ENCODE measurements around the gene SPCS3.

The SPCS3 gene

DNA sequence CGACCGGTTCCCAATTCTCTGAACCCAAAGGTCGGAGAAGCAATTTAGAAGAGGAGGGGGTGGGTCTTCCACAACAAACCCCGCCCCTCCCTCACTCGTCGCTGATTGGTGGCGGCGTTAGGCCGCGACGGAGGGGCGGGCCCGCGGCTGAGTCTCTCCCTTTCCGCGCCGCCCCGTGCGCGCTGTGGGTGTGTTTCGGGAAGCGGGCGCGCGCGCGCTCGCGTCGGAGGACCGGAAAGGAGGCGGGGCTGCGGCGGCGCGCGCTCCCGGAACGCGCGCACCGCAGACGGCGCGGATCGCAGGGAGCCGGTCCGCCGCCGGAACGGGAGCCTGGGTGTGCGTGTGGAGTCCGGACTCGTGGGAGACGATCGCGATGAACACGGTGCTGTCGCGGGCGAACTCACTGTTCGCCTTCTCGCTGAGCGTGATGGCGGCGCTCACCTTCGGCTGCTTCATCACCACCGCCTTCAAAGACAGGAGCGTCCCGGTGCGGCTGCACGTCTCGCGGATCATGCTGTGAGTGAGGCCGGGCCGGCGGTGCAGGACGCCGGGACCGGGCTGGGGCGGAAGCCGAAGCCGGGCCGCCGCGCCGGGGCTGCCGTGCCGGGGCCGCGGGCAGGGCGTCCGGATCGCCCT, at the start of gene SPCS3:
Gene SPCS3 (plus strand): TSS at position 263 of the 636 bp plus-strand sequence. CDS start 111 bp downstream, at position 374.
- in situ Hi-C loops (cut with MboI; ENCODE audit: low pct_unique_long_range_greater_than_20kb, low sequenced_read_pairs, unreplicated experiment) = no loop called here
- TF ChIP-seq, protein P1, sequence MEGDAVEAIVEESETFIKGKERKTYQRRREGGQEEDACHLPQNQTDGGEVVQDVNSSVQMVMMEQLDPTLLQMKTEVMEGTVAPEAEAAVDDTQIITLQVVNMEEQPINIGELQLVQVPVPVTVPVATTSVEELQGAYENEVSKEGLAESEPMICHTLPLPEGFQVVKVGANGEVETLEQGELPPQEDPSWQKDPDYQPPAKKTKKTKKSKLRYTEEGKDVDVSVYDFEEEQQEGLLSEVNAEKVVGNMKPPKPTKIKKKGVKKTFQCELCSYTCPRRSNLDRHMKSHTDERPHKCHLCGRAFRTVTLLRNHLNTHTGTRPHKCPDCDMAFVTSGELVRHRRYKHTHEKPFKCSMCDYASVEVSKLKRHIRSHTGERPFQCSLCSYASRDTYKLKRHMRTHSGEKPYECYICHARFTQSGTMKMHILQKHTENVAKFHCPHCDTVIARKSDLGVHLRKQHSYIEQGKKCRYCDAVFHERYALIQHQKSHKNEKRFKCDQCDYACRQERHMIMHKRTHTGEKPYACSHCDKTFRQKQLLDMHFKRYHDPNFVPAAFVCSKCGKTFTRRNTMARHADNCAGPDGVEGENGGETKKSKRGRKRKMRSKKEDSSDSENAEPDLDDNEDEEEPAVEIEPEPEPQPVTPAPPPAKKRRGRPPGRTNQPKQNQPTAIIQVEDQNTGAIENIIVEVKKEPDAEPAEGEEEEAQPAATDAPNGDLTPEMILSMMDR (IDR thresholded peaks at IDR 0.05; ENCODE audit: extremely low read depth, insufficient read depth, missing control alignments) = no peak
- DNase-seq (ENCODE audit: low spot score) = peak; percentile 97

DNA sequence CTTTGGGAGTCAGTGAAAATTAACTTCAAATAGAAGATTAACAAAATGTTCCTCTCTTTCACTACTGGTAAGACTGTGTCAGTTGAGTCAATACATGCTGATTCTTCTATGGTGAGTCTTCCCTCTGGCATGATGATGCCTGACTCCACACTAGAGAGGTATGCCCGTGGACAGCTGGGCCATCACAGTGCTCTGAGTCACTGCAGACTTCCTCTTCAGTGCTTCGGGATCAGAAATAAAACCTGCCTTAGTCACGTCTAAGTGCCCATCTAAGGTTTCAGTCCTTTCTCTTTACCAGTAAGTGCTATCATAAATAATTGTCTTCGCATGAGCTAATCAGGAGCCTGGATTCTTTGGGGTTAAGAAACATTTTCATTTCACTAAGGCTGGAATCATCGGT, 49.1 kb upstream of the SPCS3 start:
- no peak for DNase-seq (ENCODE audit: low spot score)
- TF ChIP-seq, protein P1 (IDR thresholded peaks at IDR 0.05; ENCODE audit: extremely low read depth, insufficient read depth, missing control alignments) = no peak
- in situ Hi-C loops (cut with MboI; ENCODE audit: low pct_unique_long_range_greater_than_20kb, low sequenced_read_pairs, unreplicated experiment) = no loop called here

DNA sequence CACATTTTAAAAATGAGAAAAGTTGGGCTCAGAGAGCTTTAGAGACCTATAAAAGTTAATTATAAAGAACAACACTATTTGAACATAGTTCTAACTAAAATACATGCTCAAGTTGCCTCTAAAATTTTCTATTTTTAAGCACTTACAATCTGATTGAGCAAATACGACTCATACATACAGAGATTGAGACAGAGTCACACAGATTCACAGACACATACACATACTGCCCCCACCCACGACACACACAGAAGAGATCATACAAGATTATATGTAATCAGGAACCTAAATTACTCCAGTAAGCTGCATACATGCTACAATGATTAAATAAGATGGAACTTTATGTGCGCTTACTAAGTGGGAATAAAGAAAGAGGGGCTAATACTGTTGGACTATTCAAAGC, 48.0 kb upstream of the SPCS3 start:
- DNase-seq (ENCODE audit: low spot score) = no peak
- in situ Hi-C loops (cut with MboI; ENCODE audit: low pct_unique_long_range_greater_than_20kb, low sequenced_read_pairs, unreplicated experiment) = no loop called here
- TF ChIP-seq, protein P1 (IDR thresholded peaks at IDR 0.05; ENCODE audit: extremely low read depth, insufficient read depth, missing control alignments) = no peak

DNA sequence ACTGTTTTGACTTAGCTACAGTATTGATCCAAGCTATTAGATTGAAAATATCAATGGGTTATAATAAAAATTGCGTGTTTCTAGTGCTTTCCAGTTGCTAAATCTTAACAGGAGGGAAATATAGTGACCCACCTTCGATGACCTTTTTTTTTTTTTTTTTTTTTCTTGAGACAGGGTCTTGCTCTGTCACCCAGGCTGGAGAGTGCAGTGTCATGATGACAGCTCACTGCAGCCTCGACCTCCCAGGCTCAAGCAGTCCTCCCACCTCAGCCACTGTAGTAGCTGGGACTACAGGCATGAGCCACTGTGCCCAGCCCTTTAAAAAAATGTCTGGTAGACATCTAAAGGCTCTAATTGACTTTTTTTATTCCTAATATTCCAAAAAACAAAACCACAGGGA, 47.0 kb upstream of the SPCS3 start:
- TF ChIP-seq, protein P1 (IDR thresholded peaks at IDR 0.05; ENCODE audit: extremely low read depth, insufficient read depth, missing control alignments) = no peak
- in situ Hi-C loops (cut with MboI; ENCODE audit: low pct_unique_long_range_greater_than_20kb, low sequenced_read_pairs, unreplicated experiment) = no loop called here

DNA sequence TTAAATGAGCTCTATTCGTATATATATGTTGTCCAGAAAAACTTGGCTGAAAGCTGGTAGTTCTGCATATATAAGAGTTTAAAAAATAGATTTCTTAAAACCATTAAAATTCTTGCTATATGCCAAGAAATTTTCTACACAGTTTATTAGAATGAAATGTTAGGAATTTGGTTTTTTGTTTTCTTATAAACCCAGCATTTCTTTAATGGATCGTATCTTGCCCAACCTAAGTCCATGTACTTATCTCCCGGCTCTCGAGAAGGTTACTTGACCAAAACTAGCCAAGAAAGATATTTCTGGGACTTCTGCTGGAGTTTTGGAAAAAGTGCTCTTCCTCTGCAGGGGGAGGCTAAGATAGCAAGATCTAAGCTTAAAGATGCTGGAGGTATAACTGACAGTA, 46.0 kb upstream of the SPCS3 start:
- TF ChIP-seq, protein P1 (IDR thresholded peaks at IDR 0.05; ENCODE audit: extremely low read depth, insufficient read depth, missing control alignments) = no peak
- in situ Hi-C loops (cut with MboI; ENCODE audit: low pct_unique_long_range_greater_than_20kb, low sequenced_read_pairs, unreplicated experiment) = no loop called here
- DNase-seq (ENCODE audit: low spot score) = no peak

More for the DNA sequence above, 47.0 kb upstream of the SPCS3 start:
- no peak for DNase-seq (ENCODE audit: low spot score)

DNA sequence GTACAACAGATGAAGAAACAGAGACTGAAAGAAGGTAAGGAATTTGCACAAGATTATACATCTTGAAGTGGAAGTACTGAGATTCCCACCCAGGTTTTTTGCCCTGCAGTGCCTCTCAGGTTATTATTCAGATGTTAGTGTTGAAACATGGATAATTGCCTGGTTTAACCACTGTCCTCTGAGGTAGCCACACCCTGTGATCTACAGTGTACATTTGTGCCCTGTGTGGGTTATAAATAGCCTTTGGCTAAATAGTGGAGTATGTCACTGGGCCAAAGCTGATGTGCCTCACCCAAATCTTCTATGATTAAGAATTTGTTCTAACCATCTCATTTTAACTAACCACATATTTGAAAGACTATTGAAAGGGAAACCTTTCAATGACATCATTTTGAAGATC, 45.3 kb upstream of the SPCS3 start:
- in situ Hi-C loops (cut with MboI; ENCODE audit: low pct_unique_long_range_greater_than_20kb, low sequenced_read_pairs, unreplicated experiment) = no loop called here
- DNase-seq (ENCODE audit: low spot score) = no peak
- TF ChIP-seq, protein P1 (IDR thresholded peaks at IDR 0.05; ENCODE audit: extremely low read depth, insufficient read depth, missing control alignments) = no peak
